SU-DHL-6 (cell line): ENCODE measurements around the gene EPHA5.

Experiments used
- H2AFZ ChIP-seq: fragments of 200-600 bp; sonication (generic); 2 replicates; pipeline ENCODE4 v1.6.1; 2014; ENCODE audit warnings: low read depth, mild to moderate bottlenecking, moderate library complexity, mixed read lengths, antibody characterized with exemption, low read length; ENCODE audit not compliant: severe bottlenecking
- H3F3A ChIP-seq: fragments of 200-600 bp; shearing (Covaris generic); 2 replicates; pipeline ENCODE4 v1.6.0; 2016; ENCODE audit warnings: antibody characterized with exemption, mild to moderate bottlenecking; ENCODE audit not compliant: insufficient read depth
- H3K27ac ChIP-seq: fragments of 200-600 bp; sonication (generic); 2 replicates; pipeline ENCODE4 v1.5.1; 2016; ENCODE audit warnings: low read depth, mild to moderate bottlenecking, low read length, moderate library complexity, mixed read lengths
- H3K27me3 ChIP-seq: fragments of 200-600 bp; sonication (generic), shearing (Covaris generic); 2 replicates; pipeline ENCODE4 v1.6.0; 2014; ENCODE audit warnings: mild to moderate bottlenecking, low read length
- H3K36me3 ChIP-seq: fragments of 200-600 bp; sonication (generic); 2 replicates; pipeline ENCODE4 v1.6.1; 2014; ENCODE audit warnings: mild to moderate bottlenecking, low read length, mixed read lengths
- H3K4me2 ChIP-seq: fragments of 300-600, 200-600 bp; shearing (Covaris generic), sonication (generic); 2 replicates; pipeline ENCODE4 v1.6.0; 2014; ENCODE audit warnings: low read length, low read depth, mild to moderate bottlenecking; ENCODE audit not compliant: poor library complexity, severe bottlenecking
- H3K4me3 ChIP-seq: fragments of 200-600 bp; sonication (generic); 2 replicates; pipeline ENCODE4 v1.5.1; 2014; ENCODE audit warnings: antibody characterized with exemption, low read length, mild to moderate bottlenecking, mixed read lengths; ENCODE audit not compliant: insufficient read depth, poor library complexity, severe bottlenecking
- H3K79me2 ChIP-seq: fragments of 200-600 bp; sonication (generic); 2 replicates; pipeline ENCODE4 v1.6.1; 2014; ENCODE audit warnings: mild to moderate bottlenecking, low read length, moderate library complexity; ENCODE audit not compliant: insufficient read depth
- H3K9ac ChIP-seq: fragments of 200-600 bp; sonication (generic); 2 replicates; pipeline ENCODE4 v1.7.0; 2014; ENCODE audit warnings: mild to moderate bottlenecking, low read length
- H3K9me2 ChIP-seq: fragments of 200-600 bp; sonication (generic); replicated peaks from 2 replicates; pipeline ENCODE4 v1.6.1; 2014; ENCODE audit warnings: low read length; ENCODE audit not compliant: insufficient read depth
- H3K9me3 ChIP-seq: fragments of 200-600 bp; sonication (generic); 2 replicates; pipeline ENCODE4 v1.6.1; 2014; ENCODE audit warnings: low read length, mixed read lengths; ENCODE audit not compliant: insufficient read depth
- H4K20me1 ChIP-seq: fragments of 200-600 bp; sonication (generic); 2 replicates; pipeline ENCODE4 v1.6.1; 2014; ENCODE audit warnings: low read depth, mild to moderate bottlenecking, antibody characterized with exemption, low read length, moderate library complexity, mixed read lengths
- EZH2phosphoT487 ChIP-seq: fragments of 200-600 bp; sonication (generic), shearing (Covaris generic); conservative IDR thresholded peaks from 2 replicates; pipeline ENCODE4 v1.6.1; 2018; ENCODE audit warnings: mild to moderate bottlenecking, antibody characterized with exemption, low read length, moderate library complexity, mixed read lengths
- TF ChIP-seq, protein P1 (sequence below): fragments of 200-600 bp; sonication (generic); IDR thresholded peaks from one replicate; pipeline ENCODE4 v1.5.1; 2017; ENCODE audit warnings: antibody characterized with exemption, mild to moderate bottlenecking, low read length, moderate library complexity; ENCODE audit not compliant: insufficient read depth, poor library complexity, severe bottlenecking

The EPHA5 gene

DNA sequence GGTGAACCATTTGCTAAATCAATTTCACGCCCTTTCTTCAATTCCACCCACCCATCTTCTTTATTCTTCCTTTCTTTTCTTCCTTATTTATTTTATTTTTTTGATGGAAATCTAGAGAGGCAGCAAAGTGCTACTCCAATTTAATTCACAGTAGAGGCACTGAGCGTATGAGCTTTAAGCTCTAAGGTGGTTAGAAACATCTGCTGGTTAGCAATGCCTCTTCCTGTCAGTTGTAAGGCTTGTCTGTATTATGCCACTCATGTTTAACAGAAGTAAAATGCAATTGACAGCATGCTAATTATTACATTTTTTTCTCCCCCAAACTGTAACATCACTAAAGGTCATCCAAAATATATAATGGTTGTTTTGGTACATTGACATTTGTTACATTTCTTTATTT lies 103.8 kb downstream of the EPHA5 start:
- Histone ChIP-seq H3F3A (no peaks in the 10 kb centered on the region), H3K4me3 (no peak overlapping the region), H3K79me2 (no peaks in the 10 kb centered on the region), H3K36me3 (no peaks in the 10 kb centered on the region), H3K9me3 (no peaks in the 10 kb centered on the region), H3K9me2 (no peaks in the 10 kb centered on the region), H4K20me1 (no peaks in the 10 kb centered on the region), H3K27ac (no peak overlapping the region), H2AFZ (no peak overlapping the region), H3K4me2 (no peak overlapping the region), H3K9ac (no peak overlapping the region), H3K27me3 (no peaks in the 10 kb centered on the region)
- TF ChIP-seq, protein P1, sequence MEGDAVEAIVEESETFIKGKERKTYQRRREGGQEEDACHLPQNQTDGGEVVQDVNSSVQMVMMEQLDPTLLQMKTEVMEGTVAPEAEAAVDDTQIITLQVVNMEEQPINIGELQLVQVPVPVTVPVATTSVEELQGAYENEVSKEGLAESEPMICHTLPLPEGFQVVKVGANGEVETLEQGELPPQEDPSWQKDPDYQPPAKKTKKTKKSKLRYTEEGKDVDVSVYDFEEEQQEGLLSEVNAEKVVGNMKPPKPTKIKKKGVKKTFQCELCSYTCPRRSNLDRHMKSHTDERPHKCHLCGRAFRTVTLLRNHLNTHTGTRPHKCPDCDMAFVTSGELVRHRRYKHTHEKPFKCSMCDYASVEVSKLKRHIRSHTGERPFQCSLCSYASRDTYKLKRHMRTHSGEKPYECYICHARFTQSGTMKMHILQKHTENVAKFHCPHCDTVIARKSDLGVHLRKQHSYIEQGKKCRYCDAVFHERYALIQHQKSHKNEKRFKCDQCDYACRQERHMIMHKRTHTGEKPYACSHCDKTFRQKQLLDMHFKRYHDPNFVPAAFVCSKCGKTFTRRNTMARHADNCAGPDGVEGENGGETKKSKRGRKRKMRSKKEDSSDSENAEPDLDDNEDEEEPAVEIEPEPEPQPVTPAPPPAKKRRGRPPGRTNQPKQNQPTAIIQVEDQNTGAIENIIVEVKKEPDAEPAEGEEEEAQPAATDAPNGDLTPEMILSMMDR: no peak
- no peak for TF ChIP-seq EZH2phosphoT487

DNA sequence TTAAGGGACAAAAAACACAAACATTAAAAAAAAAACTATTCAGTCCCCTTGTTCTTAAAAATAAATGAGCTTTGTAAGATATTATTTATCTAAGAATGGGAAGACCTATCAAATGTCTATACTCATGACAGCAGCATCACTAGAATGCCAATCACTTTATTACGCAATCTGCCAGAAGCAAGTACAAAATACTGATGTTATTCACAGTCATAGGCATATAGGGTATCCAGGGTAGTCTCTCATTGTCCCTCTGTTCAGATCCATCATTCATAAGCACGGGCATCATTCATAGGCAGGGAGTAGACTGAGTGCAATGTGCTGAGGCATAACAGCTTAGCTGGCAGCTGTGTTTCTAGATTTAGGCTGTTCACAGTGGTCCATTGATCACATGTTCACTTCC lies 109.1 kb downstream of the EPHA5 start:
- H3K79me2 ChIP-seq: no peaks in the 10 kb centered on the region
- H3K9me3 ChIP-seq: no peaks in the 10 kb centered on the region
- TF ChIP-seq EZH2phosphoT487: no peak
- TF ChIP-seq, protein P1: no peak
- no peak overlapping the region for H3K9ac ChIP-seq
- no peak overlapping the region for H3K27ac ChIP-seq
- H2AFZ ChIP-seq: no peak overlapping the region
- H3K4me3 ChIP-seq: no peak overlapping the region
- no peaks in the 10 kb centered on the region for H3K27me3 ChIP-seq
- no peaks in the 10 kb centered on the region for H3K36me3 ChIP-seq
- H3K4me2 ChIP-seq: no peak overlapping the region
- no peaks in the 10 kb centered on the region for H3F3A ChIP-seq
- no peaks in the 10 kb centered on the region for H3K9me2 ChIP-seq
- H4K20me1 ChIP-seq: no peaks in the 10 kb centered on the region

DNA sequence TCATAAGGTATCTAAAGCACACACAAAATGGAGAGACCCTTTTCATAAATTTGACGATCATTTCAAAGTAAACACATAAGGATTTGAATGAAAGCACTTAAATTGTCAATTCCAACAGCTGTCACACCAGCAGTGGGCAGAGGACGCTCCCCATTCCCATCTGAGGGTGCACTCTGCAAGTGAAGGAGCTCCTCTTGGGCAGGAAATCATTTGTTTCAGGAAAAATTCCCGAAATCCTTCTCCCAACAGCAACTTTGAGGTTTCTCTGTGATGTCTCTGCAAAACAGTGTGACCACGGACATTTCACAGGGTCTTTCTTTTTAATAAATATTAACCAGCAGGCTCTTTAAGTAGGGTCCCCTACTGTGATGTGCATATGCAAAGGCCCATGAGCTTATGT lies 111.0 kb downstream of the EPHA5 start:
- no peaks in the 10 kb centered on the region for H4K20me1 ChIP-seq
- no peak overlapping the region for H3K4me2 ChIP-seq
- TF ChIP-seq, protein P1: no peak
- TF ChIP-seq EZH2phosphoT487: no peak
- H3K27ac ChIP-seq: no peak overlapping the region
- H3K4me3 ChIP-seq: no peak overlapping the region
- H3K27me3 ChIP-seq: no peaks in the 10 kb centered on the region
- H3K9ac ChIP-seq: no peak overlapping the region
- no peak overlapping the region for H2AFZ ChIP-seq
- H3F3A ChIP-seq: no peaks in the 10 kb centered on the region
- H3K36me3 ChIP-seq: no peaks in the 10 kb centered on the region
- H3K79me2 ChIP-seq: no peaks in the 10 kb centered on the region
- no peaks in the 10 kb centered on the region for H3K9me3 ChIP-seq
- H3K9me2 ChIP-seq: no peaks in the 10 kb centered on the region
